ENCODE results near the gene NME4. TPM values are rescaled to one million over a fixed set of nuclear protein-coding genes. Genes with fewer than 3 reads are reported as not detected.

NME4 gene
- polyA plus RNA-seq, 3 donors, result 26.7 to 31.4 (median 26.9) TPM

DNA sequence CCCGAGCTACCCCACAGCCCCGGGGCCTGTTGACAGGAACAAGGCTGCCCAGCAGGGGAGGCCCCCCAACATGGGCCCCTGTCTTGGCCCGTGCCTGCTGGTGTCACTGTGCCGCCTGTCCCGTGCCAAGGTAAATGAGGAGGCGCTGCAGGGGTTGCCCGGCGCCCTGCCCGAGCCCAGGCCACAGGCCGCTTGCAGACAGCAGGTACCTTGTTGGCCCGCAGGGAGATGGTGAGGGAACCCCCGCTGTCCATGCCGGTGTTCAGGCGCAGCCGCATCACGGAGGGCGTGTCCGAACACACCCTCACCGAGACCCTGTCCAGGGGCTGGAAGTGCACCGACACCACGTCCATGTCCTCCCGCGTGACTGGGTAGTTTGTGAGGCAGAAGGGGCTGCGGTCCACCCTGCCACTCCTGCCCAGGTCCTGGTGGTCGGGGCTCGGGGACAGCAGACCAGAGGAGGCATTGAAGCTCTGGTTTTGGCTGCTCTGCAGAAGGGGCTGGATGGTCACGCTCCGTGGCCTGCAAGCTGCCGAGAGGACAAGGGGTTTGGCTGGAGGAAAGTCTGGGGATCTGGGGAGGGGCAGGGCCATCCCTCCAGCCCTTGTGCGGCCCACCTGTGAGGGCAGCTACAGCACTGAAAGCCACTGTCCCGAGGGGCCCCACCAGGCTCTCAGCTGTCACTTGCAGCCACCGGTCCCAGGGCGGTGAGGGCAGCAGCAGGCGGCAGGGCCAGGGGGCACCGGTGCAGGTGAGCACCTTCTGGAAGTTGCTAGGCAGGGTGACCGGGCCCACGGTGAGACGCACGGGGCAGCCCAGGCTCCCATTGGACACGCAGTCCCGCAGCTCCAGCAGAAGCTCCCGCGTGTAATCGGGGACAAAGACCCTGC lies 20.8 kb upstream of the NME4 start:
- WGBS (ENCODE audit: insufficient coverage), result 98% methylated on average over 44 of the region's 44 CpGs
- H3K27me3 ChIP-seq (ENCODE audit: control insufficient read depth in 2 of 2, insufficient read depth in 2 of 2, low read length in 2 of 2), result no peaks in the 10 kb centered on the region
- H3K36me3 ChIP-seq (replicated peaks in 1 of 2; ENCODE audit: control insufficient read depth in 1 of 2, insufficient read depth in 2 of 2, low read length in 2 of 2), result peaks cover 56 to 65% of the 10 kb centered on the region in 2 donors
- peaks cover 25% of the 10 kb centered on the region for H3K79me2 ChIP-seq (ENCODE audit: insufficient read depth, low read length)
- TF ChIP-seq, protein P1, sequence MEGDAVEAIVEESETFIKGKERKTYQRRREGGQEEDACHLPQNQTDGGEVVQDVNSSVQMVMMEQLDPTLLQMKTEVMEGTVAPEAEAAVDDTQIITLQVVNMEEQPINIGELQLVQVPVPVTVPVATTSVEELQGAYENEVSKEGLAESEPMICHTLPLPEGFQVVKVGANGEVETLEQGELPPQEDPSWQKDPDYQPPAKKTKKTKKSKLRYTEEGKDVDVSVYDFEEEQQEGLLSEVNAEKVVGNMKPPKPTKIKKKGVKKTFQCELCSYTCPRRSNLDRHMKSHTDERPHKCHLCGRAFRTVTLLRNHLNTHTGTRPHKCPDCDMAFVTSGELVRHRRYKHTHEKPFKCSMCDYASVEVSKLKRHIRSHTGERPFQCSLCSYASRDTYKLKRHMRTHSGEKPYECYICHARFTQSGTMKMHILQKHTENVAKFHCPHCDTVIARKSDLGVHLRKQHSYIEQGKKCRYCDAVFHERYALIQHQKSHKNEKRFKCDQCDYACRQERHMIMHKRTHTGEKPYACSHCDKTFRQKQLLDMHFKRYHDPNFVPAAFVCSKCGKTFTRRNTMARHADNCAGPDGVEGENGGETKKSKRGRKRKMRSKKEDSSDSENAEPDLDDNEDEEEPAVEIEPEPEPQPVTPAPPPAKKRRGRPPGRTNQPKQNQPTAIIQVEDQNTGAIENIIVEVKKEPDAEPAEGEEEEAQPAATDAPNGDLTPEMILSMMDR (IDR thresholded peaks at IDR 0.05), result no peak
- Mint-ChIP-seq H3K27me3 (ENCODE audit: low read depth in 3 of 3) (peaks cover 2 to 3% (median 2%) of the 10 kb centered on the region in 3 donors), H3K27ac (no peak overlapping the region), H3K36me3 (peaks cover 29 to 58% of the 10 kb centered on the region in 2 donors), H3K4me3 (no peak overlapping the region), H3K4me1 (peaks cover 12% of the 10 kb centered on the region), H3K9me3 (no peaks in the 10 kb centered on the region)
- H3K4me2 ChIP-seq (replicated peaks; ENCODE audit: extremely low read depth, low read length, poor library complexity, severe bottlenecking), result no peak overlapping the region
- no peaks in the 10 kb centered on the region for H3K9me3 ChIP-seq (replicated peaks in 1 of 2; ENCODE audit: control insufficient read depth in 1 of 2, insufficient read depth in 1 of 2, low read length in 2 of 2)
- H3K4me1 ChIP-seq (ENCODE audit: control insufficient read depth in 1 of 2, insufficient read depth in 2 of 2, low read length in 2 of 2), result peaks cover 14 to 19% of the 10 kb centered on the region in 2 donors
- DNase-seq, result no peak
- H2AFZ ChIP-seq (ENCODE audit: insufficient read depth, low read depth, low read length, poor library complexity, severe bottlenecking), result no peak overlapping the region
- H3K27ac ChIP-seq (ENCODE audit: low read depth in 1 of 2, low read length in 2 of 2), result no peak overlapping the region
- peaks cover 31% of the 10 kb centered on the region for H4K20me1 ChIP-seq (ENCODE audit: insufficient read depth, low read length)
- H3K4me3 ChIP-seq (replicated peaks in 1 of 3; ENCODE audit: low read depth in 2 of 3, low read length in 3 of 3), result no peak overlapping the region
- H3K9ac ChIP-seq (ENCODE audit: insufficient read depth, low read length, poor library complexity, severe bottlenecking), result no peak overlapping the region
- intact Hi-C loops (cut with micrococcal nuclease), result no loop called here

DNA sequence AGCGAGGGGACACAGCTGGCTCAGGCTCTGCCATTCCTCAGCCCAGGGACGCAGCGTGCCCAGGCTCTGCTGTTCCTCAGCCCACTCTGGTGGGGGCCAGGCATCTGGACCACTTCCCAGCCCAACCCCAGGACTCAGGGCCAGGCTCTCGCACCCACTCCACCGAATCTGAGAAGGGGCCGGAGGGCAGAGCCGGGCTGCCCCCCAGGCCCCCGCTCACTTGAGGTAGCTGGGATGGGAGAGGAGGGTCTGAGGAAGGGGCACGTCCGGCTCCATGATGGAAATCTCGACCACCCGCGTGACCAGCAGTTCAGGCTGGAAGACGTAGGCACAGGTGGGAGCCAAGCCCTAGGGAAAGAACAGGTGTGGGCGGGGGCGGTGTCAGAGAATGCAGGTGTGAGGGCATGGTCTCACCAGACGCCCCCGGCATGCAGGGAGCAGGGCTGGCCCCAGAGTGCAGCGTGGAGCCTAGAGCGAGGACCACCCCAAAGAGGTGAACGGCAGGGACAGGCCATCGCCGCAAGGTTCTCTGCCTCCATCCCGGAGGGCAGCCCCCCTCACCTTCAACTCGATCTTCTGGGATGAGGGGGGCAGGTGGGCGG lies 20.1 kb upstream of the NME4 start:
- TF ChIP-seq, protein P1 (IDR thresholded peaks at IDR 0.05), result no peak

More for the DNA sequence above, 20.1 kb upstream of the NME4 start:
- Histone ChIP-seq H3K79me2 (ENCODE audit: insufficient read depth, low read length) (peaks cover 28% of the 10 kb centered on the region), H3K27ac (ENCODE audit: low read depth in 1 of 2, low read length in 2 of 2) (no peak overlapping the region), H3K4me3 (replicated peaks in 1 of 3; ENCODE audit: low read depth in 2 of 3, low read length in 3 of 3) (no peak overlapping the region), H2AFZ (ENCODE audit: insufficient read depth, low read depth, low read length, poor library complexity, severe bottlenecking) (no peak overlapping the region), H3K9ac (ENCODE audit: insufficient read depth, low read length, poor library complexity, severe bottlenecking) (no peak overlapping the region), H3K9me3 (replicated peaks in 1 of 2; ENCODE audit: control insufficient read depth in 1 of 2, insufficient read depth in 1 of 2, low read length in 2 of 2) (no peaks in the 10 kb centered on the region), H3K4me1 (ENCODE audit: control insufficient read depth in 1 of 2, insufficient read depth in 2 of 2, low read length in 2 of 2) (peaks cover 15 to 17% of the 10 kb centered on the region in 2 donors), H3K4me2 (replicated peaks; ENCODE audit: extremely low read depth, low read length, poor library complexity, severe bottlenecking) (no peak overlapping the region), H3K27me3 (ENCODE audit: control insufficient read depth in 2 of 2, insufficient read depth in 2 of 2, low read length in 2 of 2) (no peaks in the 10 kb centered on the region), H3K36me3 (replicated peaks in 1 of 2; ENCODE audit: control insufficient read depth in 1 of 2, insufficient read depth in 2 of 2, low read length in 2 of 2) (peaks cover 52 to 59% of the 10 kb centered on the region in 2 donors), H4K20me1 (ENCODE audit: insufficient read depth, low read length) (peaks cover 32% of the 10 kb centered on the region)
- no peak overlapping the region for H3K4me3 Mint-ChIP-seq
- peaks cover 27 to 54% of the 10 kb centered on the region in 2 donors for H3K36me3 Mint-ChIP-seq
- peaks cover 12% of the 10 kb centered on the region for H3K4me1 Mint-ChIP-seq
- WGBS (ENCODE audit: insufficient coverage), result 97% methylated on average over 16 of the region's 26 CpGs
- H3K9me3 Mint-ChIP-seq, result no peaks in the 10 kb centered on the region
- DNase-seq, result no peak
- intact Hi-C loops (cut with micrococcal nuclease), result no loop called here
- H3K27me3 Mint-ChIP-seq (ENCODE audit: low read depth in 3 of 3), result peaks cover under 1 to 2% (median 2%) of the 10 kb centered on the region in 3 donors
- no peak overlapping the region for H3K27ac Mint-ChIP-seq

Data from CD14-positive monocyte (primary cell).